ENCODE measurements around the gene HSF5.
A peak's percentile ranks its signal among the peaks of the same experiment; 100 is the strongest.

The HSF5 gene

DNA sequence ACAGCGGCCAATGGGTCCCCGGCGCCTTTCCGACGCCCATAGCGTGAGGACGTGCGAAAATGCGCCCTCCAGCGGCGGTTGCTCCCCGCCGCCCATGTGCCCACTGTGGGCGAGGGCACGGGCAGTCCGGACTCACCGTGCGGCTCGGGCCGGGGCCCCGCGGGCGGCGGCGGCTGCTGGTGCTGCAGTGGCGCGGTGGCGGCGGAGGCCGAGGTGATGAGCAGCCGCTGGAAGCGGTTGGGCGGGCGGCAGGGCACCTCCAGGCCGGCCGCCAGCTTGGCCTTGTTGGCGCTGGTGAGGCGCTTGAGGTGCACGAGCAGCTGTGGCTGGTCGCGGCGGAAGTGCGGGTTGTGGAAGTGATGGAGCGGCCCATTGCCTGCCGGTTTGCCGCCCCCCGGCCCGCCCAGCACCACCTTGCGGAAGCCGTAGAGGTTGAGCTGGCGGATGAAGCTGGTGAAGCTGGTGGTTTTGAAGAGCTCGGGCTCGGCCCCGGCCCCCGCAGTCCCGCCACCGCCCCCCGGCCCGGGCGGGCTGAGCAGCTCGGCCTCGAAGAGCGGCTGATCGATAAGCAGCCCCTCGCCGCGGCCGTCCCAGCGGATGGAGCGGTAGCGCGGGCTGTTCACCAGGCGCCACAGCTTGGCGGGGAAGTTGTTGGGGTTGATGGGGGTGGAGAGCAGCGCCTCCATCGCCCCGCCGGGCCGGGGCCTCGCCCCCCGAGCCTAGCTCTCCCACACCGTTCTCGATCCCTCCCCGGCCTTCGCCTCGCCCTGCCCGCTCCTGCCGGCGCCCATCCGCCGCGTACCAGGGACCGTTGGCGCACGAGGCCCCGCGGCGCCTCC is at the start of gene HSF5:
HSF5 (minus strand) TSS at position 820 of the 839 bp plus-strand sequence; CDS start at position 686, 134 bp downstream.
- DNase-seq (ENCODE audit: low read depth) = peak; percentile 6
- TF ChIP-seq, protein P1, sequence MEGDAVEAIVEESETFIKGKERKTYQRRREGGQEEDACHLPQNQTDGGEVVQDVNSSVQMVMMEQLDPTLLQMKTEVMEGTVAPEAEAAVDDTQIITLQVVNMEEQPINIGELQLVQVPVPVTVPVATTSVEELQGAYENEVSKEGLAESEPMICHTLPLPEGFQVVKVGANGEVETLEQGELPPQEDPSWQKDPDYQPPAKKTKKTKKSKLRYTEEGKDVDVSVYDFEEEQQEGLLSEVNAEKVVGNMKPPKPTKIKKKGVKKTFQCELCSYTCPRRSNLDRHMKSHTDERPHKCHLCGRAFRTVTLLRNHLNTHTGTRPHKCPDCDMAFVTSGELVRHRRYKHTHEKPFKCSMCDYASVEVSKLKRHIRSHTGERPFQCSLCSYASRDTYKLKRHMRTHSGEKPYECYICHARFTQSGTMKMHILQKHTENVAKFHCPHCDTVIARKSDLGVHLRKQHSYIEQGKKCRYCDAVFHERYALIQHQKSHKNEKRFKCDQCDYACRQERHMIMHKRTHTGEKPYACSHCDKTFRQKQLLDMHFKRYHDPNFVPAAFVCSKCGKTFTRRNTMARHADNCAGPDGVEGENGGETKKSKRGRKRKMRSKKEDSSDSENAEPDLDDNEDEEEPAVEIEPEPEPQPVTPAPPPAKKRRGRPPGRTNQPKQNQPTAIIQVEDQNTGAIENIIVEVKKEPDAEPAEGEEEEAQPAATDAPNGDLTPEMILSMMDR (IDR thresholded peaks at IDR 0.05; ENCODE audit: low read length, missing control alignments) = peak; percentile 10
- H3K4me3 ChIP-seq (replicated peaks; ENCODE audit: low read depth, low read length) = no peak within 1 kb of the TSS

DNA sequence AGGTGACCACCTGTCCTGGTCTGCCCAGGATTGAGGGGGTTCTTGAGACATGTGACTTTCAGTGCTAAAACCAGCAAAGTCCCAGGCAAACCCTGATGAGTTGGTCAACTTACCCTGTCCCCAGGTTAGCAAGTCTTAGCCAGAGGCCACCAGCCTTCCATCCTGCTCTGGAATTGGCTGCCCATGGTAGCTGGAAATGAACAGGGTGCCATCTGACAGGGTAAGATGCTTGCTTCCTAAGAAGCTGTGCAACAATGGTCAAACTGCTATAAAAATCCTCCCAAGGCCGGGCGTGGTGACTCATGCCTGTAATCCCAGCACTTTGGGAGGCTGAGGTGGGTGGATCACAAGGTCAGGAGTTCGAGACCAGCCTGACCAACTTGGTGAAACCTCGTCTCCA is 49.1 kb upstream of the HSF5 start:
- H3K4me3 ChIP-seq (replicated peaks; ENCODE audit: low read depth, low read length) = no peak overlapping the region
- DNase-seq (ENCODE audit: low read depth) = no peak
- TF ChIP-seq, protein P1 (IDR thresholded peaks at IDR 0.05; ENCODE audit: low read length, missing control alignments) = no peak

- no peak for DNase-seq (ENCODE audit: low read depth)
- H3K4me3 ChIP-seq (replicated peaks; ENCODE audit: low read depth, low read length) = no peak overlapping the region
- TF ChIP-seq, protein P1 (IDR thresholded peaks at IDR 0.05; ENCODE audit: low read length, missing control alignments) = no peak
Observed at GRCh38 chr17:58536542-58536941, 48.3 kb upstream of the HSF5 start.

DNA sequence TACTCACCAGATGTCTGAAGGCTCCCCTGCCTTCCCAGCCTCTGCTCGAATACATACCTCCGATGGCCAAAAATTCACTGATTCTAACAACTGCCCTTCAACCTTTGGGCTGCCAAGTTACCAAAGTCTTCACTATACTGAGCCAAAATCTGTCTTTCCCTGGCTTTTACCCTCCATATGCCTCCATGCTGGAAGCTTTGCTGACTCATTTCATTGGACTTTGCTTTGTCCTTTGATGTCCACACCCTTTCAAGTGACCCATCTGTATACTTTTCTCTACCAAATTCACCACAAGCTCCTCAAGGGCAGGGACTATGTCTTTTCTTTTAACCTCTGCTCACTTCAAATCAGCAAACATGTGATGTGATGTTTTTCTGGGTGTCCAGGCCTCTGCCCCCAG is 47.2 kb upstream of the HSF5 start:
- H3K4me3 ChIP-seq (replicated peaks; ENCODE audit: low read depth, low read length) = no peak overlapping the region
- TF ChIP-seq, protein P1 (IDR thresholded peaks at IDR 0.05; ENCODE audit: low read length, missing control alignments) = no peak
- DNase-seq (ENCODE audit: low read depth) = peak; percentile 35

DNA sequence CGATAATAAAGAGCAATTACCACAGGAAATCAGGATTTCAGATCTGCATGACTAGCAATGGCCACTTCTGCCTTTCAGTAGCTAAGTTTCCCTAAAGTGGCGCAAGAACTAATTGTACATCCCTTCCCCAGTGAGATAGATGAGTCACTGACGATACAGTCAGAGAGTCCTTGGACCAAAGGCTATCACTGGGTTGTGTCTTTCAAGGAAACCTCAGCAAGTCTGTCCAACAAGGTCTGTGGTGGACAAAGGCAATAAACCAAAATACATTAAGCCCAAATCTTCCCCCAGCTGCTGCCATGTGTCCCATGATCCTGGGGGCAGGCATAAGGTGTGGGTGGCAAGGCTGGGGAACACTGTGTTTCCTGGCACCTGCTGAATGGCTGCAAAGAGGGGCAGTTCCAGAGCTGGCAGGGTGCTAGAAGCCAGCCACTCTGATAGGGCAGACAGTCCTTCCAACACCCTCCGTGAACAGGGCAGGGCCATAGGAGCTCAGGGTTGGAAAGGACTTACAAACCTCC is 46.8 kb upstream of the HSF5 start:
- no peak overlapping the region for H3K4me3 ChIP-seq (replicated peaks; ENCODE audit: low read depth, low read length)
- peak; percentile 55 for DNase-seq (ENCODE audit: low read depth)
- TF ChIP-seq, protein P1 (IDR thresholded peaks at IDR 0.05; ENCODE audit: low read length, missing control alignments) = no peak

DNA sequence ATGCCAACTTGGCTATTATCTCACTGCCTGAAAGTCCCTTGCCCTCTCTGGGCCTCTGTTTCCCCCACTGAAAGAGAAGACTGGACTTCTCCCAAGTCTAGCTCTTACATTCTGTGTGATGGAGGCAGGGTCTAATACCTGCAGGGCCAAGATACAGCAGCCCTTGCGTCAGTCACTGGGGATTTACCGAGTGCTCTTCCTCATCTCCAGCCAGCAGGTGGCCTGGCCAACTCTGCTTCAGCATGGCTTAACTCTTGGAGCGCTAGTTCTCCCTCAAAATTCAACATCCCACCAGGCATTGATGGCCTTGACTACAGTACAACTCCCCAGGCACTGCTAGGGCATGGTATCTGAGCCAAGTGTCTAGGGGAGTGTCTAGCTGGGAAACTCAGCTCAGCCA is 46.1 kb upstream of the HSF5 start:
- TF ChIP-seq, protein P1 (IDR thresholded peaks at IDR 0.05; ENCODE audit: low read length, missing control alignments) = no peak
- no peak for DNase-seq (ENCODE audit: low read depth)
- H3K4me3 ChIP-seq (replicated peaks; ENCODE audit: low read depth, low read length) = no peak overlapping the region
